ENCODE results near the gene RPUSD1.

Gene RPUSD1

GRCh38 chr16:802914-803753 is 15.0 kb upstream of the RPUSD1 start:
- H3K4me1 ChIP-seq (ENCODE audit: control insufficient read depth, low read depth, low read length): no peaks in the 10 kb centered on the region
- H3K9me3 ChIP-seq (ENCODE audit: control insufficient read depth, low read depth, low read length): no peaks in the 10 kb centered on the region
- H3K27ac ChIP-seq (ENCODE audit: low read length): no peak overlapping the region
- no peaks in the 10 kb centered on the region for H3K36me3 ChIP-seq (ENCODE audit: control insufficient read depth, low read depth, low read length)
- no peak overlapping the region for H3K9ac ChIP-seq (ENCODE audit: low read length)
- H3K4me3 ChIP-seq (ENCODE audit: low read length): no peak overlapping the region
- peaks cover 50% of the 10 kb centered on the region for H3K27me3 ChIP-seq (ENCODE audit: control insufficient read depth, insufficient read depth, low read length)

GRCh38 chr16:802461-802860 is 14.3 kb upstream of the RPUSD1 start:
- no peaks in the 10 kb centered on the region for H3K36me3 ChIP-seq (ENCODE audit: control insufficient read depth, low read depth, low read length)
- H3K27ac ChIP-seq (ENCODE audit: low read length): no peak overlapping the region
- no peaks in the 10 kb centered on the region for H3K9me3 ChIP-seq (ENCODE audit: control insufficient read depth, low read depth, low read length)
- no peaks in the 10 kb centered on the region for H3K4me1 ChIP-seq (ENCODE audit: control insufficient read depth, low read depth, low read length)
- peaks cover 50% of the 10 kb centered on the region for H3K27me3 ChIP-seq (ENCODE audit: control insufficient read depth, insufficient read depth, low read length)
- no peak overlapping the region for H3K9ac ChIP-seq (ENCODE audit: low read length)
- H3K4me3 ChIP-seq (ENCODE audit: low read length): no peak overlapping the region

- H3K27ac ChIP-seq (ENCODE audit: low read length): no peak overlapping the region
- peaks cover 50% of the 10 kb centered on the region for H3K27me3 ChIP-seq (ENCODE audit: control insufficient read depth, insufficient read depth, low read length)
Measured at GRCh38 chr16:801584-802363, 13.6 kb upstream of the RPUSD1 start.

DNA sequence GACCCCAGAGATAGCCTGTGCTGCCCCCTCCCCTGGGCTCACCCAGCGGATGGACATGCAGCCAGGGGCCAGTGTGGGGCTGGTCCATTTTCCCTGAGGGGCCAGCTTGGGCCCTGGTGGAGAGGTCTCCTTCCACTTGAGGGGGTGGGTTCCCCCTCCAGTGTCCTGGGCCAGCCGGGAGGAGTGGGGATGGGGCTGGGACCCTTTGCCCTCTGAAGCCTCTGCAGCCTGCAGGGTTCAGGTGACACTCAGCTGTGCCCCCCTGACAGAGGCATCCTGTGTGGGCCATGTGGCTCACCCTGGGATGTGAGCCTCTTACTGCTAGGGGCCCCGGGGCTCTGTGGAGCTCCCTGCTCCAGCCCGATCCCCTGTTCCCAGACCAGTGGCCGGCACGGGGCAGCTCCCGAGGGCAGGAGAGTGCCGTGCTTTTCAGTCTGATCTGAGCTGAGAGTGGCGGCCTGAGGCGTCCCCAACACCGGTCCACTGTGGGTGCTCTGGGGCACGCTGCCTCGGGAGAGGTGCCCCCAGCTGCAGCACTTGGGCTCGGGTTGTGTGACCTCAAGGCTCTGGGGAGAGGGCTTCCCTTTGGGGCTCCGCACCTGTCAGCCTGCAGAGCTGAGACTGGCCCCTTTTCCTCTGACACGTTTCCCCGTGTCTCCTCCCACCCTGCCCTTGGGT is 12.8 kb upstream of the RPUSD1 start:
- Histone ChIP-seq H3K4me1 (ENCODE audit: control insufficient read depth, low read depth, low read length) (no peaks in the 10 kb centered on the region), H3K27ac (ENCODE audit: low read length) (no peak overlapping the region), H3K4me3 (ENCODE audit: low read length) (peak overlapping the region; percentile 47), H3K36me3 (ENCODE audit: control insufficient read depth, low read depth, low read length) (no peaks in the 10 kb centered on the region), H3K27me3 (ENCODE audit: control insufficient read depth, insufficient read depth, low read length) (peaks cover 50% of the 10 kb centered on the region), H3K9me3 (ENCODE audit: control insufficient read depth, low read depth, low read length) (no peaks in the 10 kb centered on the region), H3K9ac (ENCODE audit: low read length) (no peak overlapping the region)

More at GRCh38 chr16:801584-802363, 13.6 kb upstream of the RPUSD1 start:
- Histone ChIP-seq H3K36me3 (ENCODE audit: control insufficient read depth, low read depth, low read length) (no peaks in the 10 kb centered on the region), H3K4me3 (ENCODE audit: low read length) (no peak overlapping the region), H3K4me1 (ENCODE audit: control insufficient read depth, low read depth, low read length) (no peaks in the 10 kb centered on the region), H3K9ac (ENCODE audit: low read length) (no peak overlapping the region), H3K9me3 (ENCODE audit: control insufficient read depth, low read depth, low read length) (no peaks in the 10 kb centered on the region)

DNA sequence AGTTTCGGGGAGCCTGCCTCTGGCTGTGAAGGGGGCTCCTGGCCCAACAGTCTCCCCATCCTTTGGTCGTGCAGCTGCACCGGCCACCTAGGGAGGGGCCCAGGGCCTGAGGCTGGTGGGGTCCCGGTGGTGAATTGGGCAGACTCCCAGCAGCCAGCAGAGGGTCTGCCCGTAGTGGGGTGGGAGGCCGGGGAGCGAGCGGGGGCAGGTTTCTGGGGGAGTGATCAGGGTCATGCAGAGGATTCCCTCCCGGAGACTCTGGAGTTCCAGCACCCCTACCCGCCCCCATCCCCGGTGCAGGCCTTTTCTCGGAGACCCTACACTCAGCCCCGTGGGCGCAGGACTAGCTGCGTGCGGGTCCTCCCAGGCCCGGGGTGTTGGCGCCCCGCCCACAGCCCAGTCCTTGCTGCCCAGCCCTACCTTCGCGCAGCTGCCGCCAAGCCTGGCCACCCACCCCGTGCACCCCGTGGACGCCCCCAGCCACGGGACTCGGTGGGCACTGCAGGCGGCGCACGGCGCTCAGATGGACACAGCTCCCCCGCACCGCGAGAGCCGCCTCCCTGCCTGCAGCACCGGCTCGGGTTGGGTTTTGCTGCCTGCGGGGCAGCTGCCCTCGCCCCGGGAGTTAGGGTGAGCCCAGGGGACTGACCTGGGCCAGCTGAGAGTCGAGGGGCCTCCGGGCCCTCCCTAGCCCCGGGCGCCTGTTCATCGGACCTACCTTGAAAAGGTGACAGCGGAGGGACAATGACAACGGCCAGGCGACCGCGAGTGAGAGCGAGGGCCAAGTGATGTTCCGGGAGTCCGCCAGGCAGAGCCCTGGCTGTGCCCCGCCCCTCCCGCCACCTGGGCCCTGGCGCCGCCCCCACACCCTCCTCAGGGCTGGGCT is 12.0 kb upstream of the RPUSD1 start, which contains the start of gene GNG13:
TSS of gene GNG13 (minus strand) at position 787 of the 886 bp plus-strand sequence. CDS start 1,657 bp downstream, outside the sequence.
- no peak within 1 kb of the TSS for H3K9ac ChIP-seq (ENCODE audit: low read length)
- no peaks in the 10 kb centered on the region for H3K4me1 ChIP-seq (ENCODE audit: control insufficient read depth, low read depth, low read length)
- H3K36me3 ChIP-seq (ENCODE audit: control insufficient read depth, low read depth, low read length): no peaks in the 10 kb centered on the region
- no peak within 1 kb of the TSS for H3K27ac ChIP-seq (ENCODE audit: low read length)
- H3K9me3 ChIP-seq (ENCODE audit: control insufficient read depth, low read depth, low read length): no peaks in the 10 kb centered on the region
- peak within 1 kb of the TSS; percentile 47 for H3K4me3 ChIP-seq (ENCODE audit: low read length)
- peaks cover 48% of the 10 kb centered on the region for H3K27me3 ChIP-seq (ENCODE audit: control insufficient read depth, insufficient read depth, low read length)

- Histone ChIP-seq H3K36me3 (ENCODE audit: control insufficient read depth, low read depth, low read length) (no peaks in the 10 kb centered on the region), H3K4me3 (ENCODE audit: low read length) (no peak overlapping the region), H3K9me3 (ENCODE audit: control insufficient read depth, low read depth, low read length) (no peaks in the 10 kb centered on the region), H3K27ac (ENCODE audit: low read length) (no peak overlapping the region), H3K4me1 (ENCODE audit: control insufficient read depth, low read depth, low read length) (no peaks in the 10 kb centered on the region), H3K9ac (ENCODE audit: low read length) (no peak overlapping the region), H3K27me3 (ENCODE audit: control insufficient read depth, insufficient read depth, low read length) (peaks cover 39% of the 10 kb centered on the region)
Measured at GRCh38 chr16:799111-799947, 11.1 kb upstream of the RPUSD1 start.

- Histone ChIP-seq H3K27me3 (ENCODE audit: control insufficient read depth, insufficient read depth, low read length) (peaks cover 33% of the 10 kb centered on the region), H3K4me1 (ENCODE audit: control insufficient read depth, low read depth, low read length) (no peaks in the 10 kb centered on the region), H3K27ac (ENCODE audit: low read length) (no peak overlapping the region), H3K36me3 (ENCODE audit: control insufficient read depth, low read depth, low read length) (no peaks in the 10 kb centered on the region), H3K9ac (ENCODE audit: low read length) (no peak overlapping the region), H3K4me3 (ENCODE audit: low read length) (no peak overlapping the region), H3K9me3 (ENCODE audit: control insufficient read depth, low read depth, low read length) (no peaks in the 10 kb centered on the region)
Measured at GRCh38 chr16:798666-799065, 10.5 kb upstream of the RPUSD1 start.

- Histone ChIP-seq H3K9me3 (ENCODE audit: control insufficient read depth, low read depth, low read length) (no peaks in the 10 kb centered on the region), H3K4me1 (ENCODE audit: control insufficient read depth, low read depth, low read length) (no peaks in the 10 kb centered on the region), H3K27me3 (ENCODE audit: control insufficient read depth, insufficient read depth, low read length) (peaks cover 23% of the 10 kb centered on the region), H3K9ac (ENCODE audit: low read length) (no peak overlapping the region), H3K4me3 (ENCODE audit: low read length) (no peak overlapping the region), H3K27ac (ENCODE audit: low read length) (no peak overlapping the region), H3K36me3 (ENCODE audit: control insufficient read depth, low read depth, low read length) (no peaks in the 10 kb centered on the region)
Measured at GRCh38 chr16:797686-798085, 9.5 kb upstream of the RPUSD1 start.

DNA sequence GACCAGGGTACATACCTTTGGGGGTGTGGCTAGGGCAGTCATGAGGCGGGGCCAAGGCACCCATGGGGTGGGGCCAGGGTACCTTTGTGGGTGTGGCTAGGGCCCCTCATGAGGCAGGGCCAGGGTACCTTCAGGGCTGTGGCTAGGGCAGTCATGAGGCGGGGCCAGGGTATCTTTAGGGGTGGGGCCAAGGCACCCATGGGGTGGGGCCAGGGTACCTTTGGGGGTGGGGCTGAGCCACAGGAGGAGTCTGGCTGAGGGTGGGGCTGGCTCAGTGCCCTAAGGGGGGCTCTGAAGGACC is 8.9 kb upstream of the RPUSD1 start:
- no peak overlapping the region for H3K27ac ChIP-seq (ENCODE audit: low read length)
- H3K4me1 ChIP-seq (ENCODE audit: control insufficient read depth, low read depth, low read length): no peaks in the 10 kb centered on the region
- no peak overlapping the region for H3K4me3 ChIP-seq (ENCODE audit: low read length)
- H3K9ac ChIP-seq (ENCODE audit: low read length): no peak overlapping the region
- H3K27me3 ChIP-seq (ENCODE audit: control insufficient read depth, insufficient read depth, low read length): peaks cover 17% of the 10 kb centered on the region
- no peaks in the 10 kb centered on the region for H3K9me3 ChIP-seq (ENCODE audit: control insufficient read depth, low read depth, low read length)
- H3K36me3 ChIP-seq (ENCODE audit: control insufficient read depth, low read depth, low read length): no peaks in the 10 kb centered on the region

GRCh38 chr16:796296-797119 is 8.3 kb upstream of the RPUSD1 start:
- Histone ChIP-seq H3K4me1 (ENCODE audit: control insufficient read depth, low read depth, low read length) (no peaks in the 10 kb centered on the region), H3K36me3 (ENCODE audit: control insufficient read depth, low read depth, low read length) (peaks cover 5% of the 10 kb centered on the region), H3K9ac (ENCODE audit: low read length) (no peak overlapping the region), H3K27ac (ENCODE audit: low read length) (no peak overlapping the region), H3K27me3 (ENCODE audit: control insufficient read depth, insufficient read depth, low read length) (peaks cover 11% of the 10 kb centered on the region), H3K9me3 (ENCODE audit: control insufficient read depth, low read depth, low read length) (no peaks in the 10 kb centered on the region), H3K4me3 (ENCODE audit: low read length) (no peak overlapping the region)

Measured in iPS-18a (cell line).